ENCODE results near the gene TMEFF2.

TMEFF2 gene

DNA sequence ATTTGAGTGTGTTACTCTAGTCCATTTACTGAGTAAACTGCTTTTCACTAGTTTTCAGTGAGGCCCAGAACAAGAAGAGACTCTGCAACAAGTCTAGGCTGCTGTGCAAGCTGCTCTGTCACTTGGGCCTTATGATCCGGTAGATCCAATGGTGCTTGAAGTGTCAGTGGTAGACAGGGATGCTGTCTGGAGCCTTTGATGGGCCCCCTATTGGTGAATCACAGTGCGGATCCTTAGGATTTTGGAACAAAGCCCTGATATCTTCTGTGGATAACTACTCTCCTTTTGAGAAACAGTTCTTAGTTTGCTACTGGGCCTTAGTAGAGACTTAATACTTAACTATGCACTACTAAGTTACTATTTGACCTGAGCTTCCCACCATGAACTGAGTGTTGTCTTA, 150.2 kb downstream of the TMEFF2 start:
- no peaks in the 10 kb centered on the region for H3K4me1 ChIP-seq (ENCODE audit: control insufficient read depth, insufficient read depth, low read length)
- no peak for TF ChIP-seq ZNF621 (tag by site-specific recombination; IDR thresholded peaks at IDR 0.05)
- no peak for TF ChIP-seq ZNF785 (tag by site-specific recombination; IDR thresholded peaks at IDR 0.05)
- no peak for TF ChIP-seq KLF10 (tag by site-specific recombination; IDR thresholded peaks at IDR 0.05)
- TF ChIP-seq, protein P1, sequence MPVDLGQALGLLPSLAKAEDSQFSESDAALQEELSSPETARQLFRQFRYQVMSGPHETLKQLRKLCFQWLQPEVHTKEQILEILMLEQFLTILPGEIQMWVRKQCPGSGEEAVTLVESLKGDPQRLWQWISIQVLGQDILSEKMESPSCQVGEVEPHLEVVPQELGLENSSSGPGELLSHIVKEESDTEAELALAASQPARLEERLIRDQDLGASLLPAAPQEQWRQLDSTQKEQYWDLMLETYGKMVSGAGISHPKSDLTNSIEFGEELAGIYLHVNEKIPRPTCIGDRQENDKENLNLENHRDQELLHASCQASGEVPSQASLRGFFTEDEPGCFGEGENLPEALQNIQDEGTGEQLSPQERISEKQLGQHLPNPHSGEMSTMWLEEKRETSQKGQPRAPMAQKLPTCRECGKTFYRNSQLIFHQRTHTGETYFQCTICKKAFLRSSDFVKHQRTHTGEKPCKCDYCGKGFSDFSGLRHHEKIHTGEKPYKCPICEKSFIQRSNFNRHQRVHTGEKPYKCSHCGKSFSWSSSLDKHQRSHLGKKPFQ (tag by site-specific recombination; IDR thresholded peaks at IDR 0.05): no peak
- TF ChIP-seq BCL11A (tag by site-specific recombination; IDR thresholded peaks at IDR 0.05; ENCODE audit: low read depth): no peak
- TF ChIP-seq KLF7 (tag by site-specific recombination; IDR thresholded peaks at IDR 0.05; ENCODE audit: borderline replicate concordance): no peak
- TF ChIP-seq, protein P2, sequence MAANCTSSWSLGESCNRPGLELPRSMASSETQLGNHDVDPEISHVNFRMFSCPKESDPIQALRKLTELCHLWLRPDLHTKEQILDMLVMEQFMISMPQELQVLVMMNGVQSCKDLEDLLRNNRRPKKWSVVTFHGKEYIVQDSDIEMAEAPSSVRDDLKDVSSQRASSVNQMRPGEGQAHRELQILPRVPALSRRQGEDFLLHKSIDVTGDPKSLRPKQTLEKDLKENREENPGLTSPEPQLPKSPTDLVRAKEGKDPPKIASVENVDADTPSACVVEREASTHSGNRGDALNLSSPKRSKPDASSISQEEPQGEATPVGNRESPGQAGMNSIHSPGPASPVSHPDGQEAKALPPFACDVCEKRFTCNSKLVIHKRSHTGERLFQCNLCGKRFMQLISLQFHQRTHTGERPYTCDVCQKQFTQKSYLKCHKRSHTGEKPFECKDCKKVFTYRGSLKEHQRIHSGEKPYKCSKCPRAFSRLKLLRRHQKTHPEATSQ (tag by site-specific recombination; IDR thresholded peaks at IDR 0.05): no peak
- no peak for TF ChIP-seq PRDM1 (tag by site-specific recombination; IDR thresholded peaks at IDR 0.05)
- no peaks in the 10 kb centered on the region for H3K9me3 ChIP-seq (ENCODE audit: control insufficient read depth, insufficient read depth, low read depth, low read length)
- H3K27ac ChIP-seq (ENCODE audit: extremely low read depth, low read depth, low read length): no peak overlapping the region
- ChIA-PET CTCF (interaction anchor here (0.6 to 1.2 kb wide), 3 partner anchors 10 to 27 kb away, joined by 3 to 6 read pairs (median 3); no protein-coding TSS in a partner anchor), POLR2A (no interaction called here)
- no peak overlapping the region for H3K4me3 ChIP-seq (ENCODE audit: low read depth, low read length)
- no peaks in the 10 kb centered on the region for H3K36me3 ChIP-seq (ENCODE audit: control insufficient read depth in 2 of 2, insufficient read depth in 1 of 2, low read length in 2 of 2)

DNA sequence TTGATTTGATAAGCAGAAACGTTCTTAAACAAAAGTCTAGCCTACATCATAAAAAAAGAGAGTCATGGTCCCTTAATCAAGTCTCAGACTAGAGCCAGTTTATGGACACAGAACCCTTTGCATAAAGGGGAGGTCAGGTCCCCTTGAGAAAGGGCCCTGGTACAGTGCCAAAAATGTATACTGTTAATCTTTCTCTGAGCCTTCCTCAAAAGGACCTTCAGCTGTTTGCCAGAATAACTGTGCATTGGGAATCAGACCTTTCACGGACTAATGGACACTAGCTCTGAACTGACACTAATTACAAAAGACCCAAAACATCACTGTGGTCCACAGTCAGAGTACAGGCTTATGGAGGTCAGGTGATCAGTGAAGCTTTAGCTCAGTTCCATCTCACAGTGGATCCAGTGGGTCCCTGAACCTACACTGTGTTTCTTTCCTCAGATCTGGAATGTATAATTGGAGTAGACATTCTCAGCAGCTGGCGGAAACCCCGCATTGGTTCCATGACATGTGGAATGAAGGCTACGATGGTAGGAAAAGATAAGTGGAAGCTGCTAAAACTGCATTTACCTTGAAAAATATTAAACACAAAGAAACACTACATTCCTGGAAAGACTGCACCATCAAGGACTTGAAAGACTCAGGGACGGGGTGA, 151.4 kb downstream of the TMEFF2 start:
- Histone ChIP-seq H3K4me1 (ENCODE audit: control insufficient read depth, insufficient read depth, low read length) (no peaks in the 10 kb centered on the region), H3K4me3 (ENCODE audit: low read depth, low read length) (no peak overlapping the region), H3K9me3 (ENCODE audit: control insufficient read depth, insufficient read depth, low read depth, low read length) (no peaks in the 10 kb centered on the region), H3K27ac (ENCODE audit: extremely low read depth, low read depth, low read length) (no peak overlapping the region), H3K36me3 (ENCODE audit: control insufficient read depth in 2 of 2, insufficient read depth in 1 of 2, low read length in 2 of 2) (no peaks in the 10 kb centered on the region)
- ChIA-PET CTCF (interaction anchor here (0.6 to 1.0 kb wide), 3 partner anchors 9 to 119 kb away, joined by 3 to 5 read pairs (median 5); no protein-coding TSS in a partner anchor), POLR2A (no interaction called here)
- no peak for TF ChIP-seq ZNF394 (tag by site-specific recombination; IDR thresholded peaks at IDR 0.05; ENCODE audit: borderline replicate concordance)
- TF ChIP-seq ZNF133 (tag by site-specific recombination; IDR thresholded peaks at IDR 0.05): peak; percentile 56; the same call in 1 of the 2 replicates

DNA sequence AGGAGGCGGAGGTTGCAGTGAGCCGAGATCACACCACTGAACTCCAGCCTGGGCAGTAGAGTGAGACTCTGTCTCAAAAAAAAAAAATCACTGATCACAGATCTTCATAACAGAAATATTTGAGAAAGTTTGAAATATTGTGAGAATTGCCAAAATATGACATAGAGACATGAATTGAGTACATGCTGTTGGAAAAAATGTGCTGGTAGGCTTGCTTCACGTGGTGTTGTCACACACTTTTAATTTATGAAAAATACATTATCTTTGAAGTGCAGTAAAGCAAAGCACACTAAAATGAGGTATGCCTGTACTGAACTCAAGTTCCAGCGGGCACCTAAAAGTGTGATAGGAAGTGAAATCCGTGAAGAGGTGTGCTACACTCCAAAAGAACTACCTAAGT, 152.6 kb downstream of the TMEFF2 start:
- no peaks in the 10 kb centered on the region for H3K36me3 ChIP-seq (ENCODE audit: control insufficient read depth in 2 of 2, insufficient read depth in 1 of 2, low read length in 2 of 2)
- ChIA-PET POLR2A (no interaction called here), CTCF (no interaction called here)
- no peaks in the 10 kb centered on the region for H3K9me3 ChIP-seq (ENCODE audit: control insufficient read depth, insufficient read depth, low read depth, low read length)
- H3K4me3 ChIP-seq (ENCODE audit: low read depth, low read length): no peak overlapping the region
- no peaks in the 10 kb centered on the region for H3K4me1 ChIP-seq (ENCODE audit: control insufficient read depth, insufficient read depth, low read length)
- no peak overlapping the region for H3K27ac ChIP-seq (ENCODE audit: extremely low read depth, low read depth, low read length)
- TF ChIP-seq OVOL3 (tag by site-specific recombination; IDR thresholded peaks at IDR 0.05): no peak
- TF ChIP-seq ZNF274 (IDR thresholded peaks at IDR 0.05; ENCODE audit: low read length): no peak
- no peak for TF ChIP-seq ZNF274 (tag by site-specific recombination; IDR thresholded peaks at IDR 0.05; ENCODE audit: borderline replicate concordance)
- TF ChIP-seq, protein P3, sequence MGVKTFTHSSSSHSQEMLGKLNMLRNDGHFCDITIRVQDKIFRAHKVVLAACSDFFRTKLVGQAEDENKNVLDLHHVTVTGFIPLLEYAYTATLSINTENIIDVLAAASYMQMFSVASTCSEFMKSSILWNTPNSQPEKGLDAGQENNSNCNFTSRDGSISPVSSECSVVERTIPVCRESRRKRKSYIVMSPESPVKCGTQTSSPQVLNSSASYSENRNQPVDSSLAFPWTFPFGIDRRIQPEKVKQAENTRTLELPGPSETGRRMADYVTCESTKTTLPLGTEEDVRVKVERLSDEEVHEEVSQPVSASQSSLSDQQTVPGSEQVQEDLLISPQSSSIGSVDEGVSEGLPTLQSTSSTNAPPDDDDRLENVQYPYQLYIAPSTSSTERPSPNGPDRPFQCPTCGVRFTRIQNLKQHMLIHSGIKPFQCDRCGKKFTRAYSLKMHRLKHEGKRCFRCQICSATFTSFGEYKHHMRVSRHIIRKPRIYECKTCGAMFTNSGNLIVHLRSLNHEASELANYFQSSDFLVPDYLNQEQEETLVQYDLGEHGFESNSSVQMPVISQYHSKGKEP (tag by site-specific recombination; IDR thresholded peaks at IDR 0.05): no peak
- no peak for TF ChIP-seq SCRT1 (tag by site-specific recombination; IDR thresholded peaks at IDR 0.05; ENCODE audit: borderline replicate concordance)
- TF ChIP-seq ZNF629 (tag by site-specific recombination; IDR thresholded peaks at IDR 0.05): no peak
- TF ChIP-seq, protein P4, sequence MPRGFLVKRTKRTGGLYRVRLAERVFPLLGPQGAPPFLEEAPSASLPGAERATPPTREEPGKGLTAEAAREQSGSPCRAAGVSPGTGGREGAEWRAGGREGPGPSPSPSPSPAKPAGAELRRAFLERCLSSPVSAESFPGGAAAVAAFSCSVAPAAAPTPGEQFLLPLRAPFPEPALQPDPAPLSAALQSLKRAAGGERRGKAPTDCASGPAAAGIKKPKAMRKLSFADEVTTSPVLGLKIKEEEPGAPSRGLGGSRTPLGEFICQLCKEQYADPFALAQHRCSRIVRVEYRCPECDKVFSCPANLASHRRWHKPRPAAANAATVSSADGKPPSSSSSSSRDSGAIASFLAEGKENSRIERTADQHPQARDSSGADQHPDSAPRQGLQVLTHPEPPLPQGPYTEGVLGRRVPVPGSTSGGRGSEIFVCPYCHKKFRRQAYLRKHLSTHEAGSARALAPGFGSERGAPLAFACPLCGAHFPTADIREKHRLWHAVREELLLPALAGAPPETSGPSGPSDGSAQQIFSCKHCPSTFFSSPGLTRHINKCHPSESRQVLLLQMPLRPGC (tag by site-specific recombination; IDR thresholded peaks at IDR 0.05): no peak
- no peak for TF ChIP-seq ZNF221 (tag by site-specific recombination; IDR thresholded peaks at IDR 0.05; ENCODE audit: borderline replicate concordance)
- TF ChIP-seq PRDM1 (tag by site-specific recombination; IDR thresholded peaks at IDR 0.05): no peak
- no peak for TF ChIP-seq ZNF211 (tag by site-specific recombination; IDR thresholded peaks at IDR 0.05; ENCODE audit: low read depth)
- TF ChIP-seq WT1 (tag by site-specific recombination; IDR thresholded peaks at IDR 0.05): no peak
- TF ChIP-seq, protein P2 (tag by site-specific recombination; IDR thresholded peaks at IDR 0.05): no peak
- TF ChIP-seq OSR2 (tag by site-specific recombination; IDR thresholded peaks at IDR 0.05): no peak
- TF ChIP-seq, protein P5, sequence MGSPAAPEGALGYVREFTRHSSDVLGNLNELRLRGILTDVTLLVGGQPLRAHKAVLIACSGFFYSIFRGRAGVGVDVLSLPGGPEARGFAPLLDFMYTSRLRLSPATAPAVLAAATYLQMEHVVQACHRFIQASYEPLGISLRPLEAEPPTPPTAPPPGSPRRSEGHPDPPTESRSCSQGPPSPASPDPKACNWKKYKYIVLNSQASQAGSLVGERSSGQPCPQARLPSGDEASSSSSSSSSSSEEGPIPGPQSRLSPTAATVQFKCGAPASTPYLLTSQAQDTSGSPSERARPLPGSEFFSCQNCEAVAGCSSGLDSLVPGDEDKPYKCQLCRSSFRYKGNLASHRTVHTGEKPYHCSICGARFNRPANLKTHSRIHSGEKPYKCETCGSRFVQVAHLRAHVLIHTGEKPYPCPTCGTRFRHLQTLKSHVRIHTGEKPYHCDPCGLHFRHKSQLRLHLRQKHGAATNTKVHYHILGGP (tag by site-specific recombination; IDR thresholded peaks at IDR 0.05): no peak

Measured in HEK293 (cell line).